ENCODE measurements around the gene SOST.

- TF ChIP-seq RAD21 (IDR thresholded peaks at IDR 0.05; ENCODE audit: low read length) = no peak
- TF ChIP-seq CTCF (IDR thresholded peaks at IDR 0.05) = no peak
- TF ChIP-seq SIN3A (IDR thresholded peaks at IDR 0.05; ENCODE audit: borderline replicate concordance, low read depth, low read length) = no peak
- no peak for TF ChIP-seq POLR2AphosphoS5 (IDR thresholded peaks at IDR 0.05; ENCODE audit: low read depth, low read length)
- TF ChIP-seq CHD2 (IDR thresholded peaks at IDR 0.05; ENCODE audit: low read length, partially characterized antibody) = no peak
- no peak for TF ChIP-seq REST (IDR thresholded peaks at IDR 0.05; ENCODE audit: low read depth, low read length)
- TF ChIP-seq USF1 (IDR thresholded peaks at IDR 0.05; ENCODE audit: borderline replicate concordance, low read depth) = no peak
- TF ChIP-seq NRF1 (IDR thresholded peaks at IDR 0.05; ENCODE audit: low read depth, low read length) = no peak
- TF ChIP-seq FOXM1 (IDR thresholded peaks at IDR 0.05; ENCODE audit: low read depth) = no peak
- TF ChIP-seq MXI1 (IDR thresholded peaks at IDR 0.05; ENCODE audit: low read depth, low read length) = no peak
Observed at GRCh38 chr17:43789482-43789881, 30.9 kb upstream of the SOST start.
